ENCODE results near the gene CRY2.

GRCh38 chr11:45918331-45918941 is 71.2 kb downstream of the CRY2 start:
- TF ChIP-seq GATA2 (IDR thresholded peaks at IDR 0.05; ENCODE audit: low read depth, low read length) (no peak), GATA3 (IDR thresholded peaks at IDR 0.05; ENCODE audit: low read depth, low read length) (no peak)

Measured in SH-SY5Y (cell line).